AG04450 (cell line): ENCODE measurements around the gene NELFCD. TPM values are rescaled to one million over a fixed set of nuclear protein-coding genes. Genes with fewer than 3 reads are reported as not detected.

Experiments used
- CTCF ChIA-PET: fragments of 300-600, 350-600 bp; formaldehyde crosslinking; extraction: SDS; loops from one replicate; lab custom pipeline; 2022; ENCODE audit warnings: antibody characterized with exemption, inconsistent platforms; lab: Charles Lee
- POLR2A ChIA-PET: fragments of 350-600 bp; formaldehyde crosslinking; extraction: SDS; loops from one replicate; lab custom pipeline; 2021; ENCODE audit warnings: antibody characterized with exemption, inconsistent platforms; lab: Yijun Ruan, JAX
- DNase-seq: peaks from one replicate; pipeline ENCODE4 v3.0.0-alpha.2; 2011; ENCODE audit warnings: low read depth, low spot score
- H3K27ac ChIP-seq: one replicate; pipeline ENCODE4 v1.5.1; 2012; ENCODE audit warnings: low read depth, low read length, control low read depth
- H3K27me3 ChIP-seq: one replicate; pipeline ENCODE4 v1.6.0; 2012; ENCODE audit warnings: low read length; ENCODE audit not compliant: control insufficient read depth, insufficient read depth
- H3K4me3 ChIP-seq: 2 replicates; pipeline ENCODE4 v1.5.1; 2011; ENCODE audit warnings: mild to moderate bottlenecking, low read depth, low read length, control low read depth
- H3K9me3 ChIP-seq: 2 replicates; pipeline ENCODE4 v1.5.1; 2012; ENCODE audit warnings: low read length; ENCODE audit not compliant: control insufficient read depth, insufficient read depth
- CTCF ChIP-seq: IDR thresholded peaks from 2 replicates; pipeline ENCODE4 v1.5.1; 2011; ENCODE audit warnings: low read depth, low read length, control low read depth, inconsistent platforms
- polyA plus RNA-seq: library from polyadenylated mRNA; depleted of rRNA; stranded (reverse); fragments of >200 nt; gene quantifications from 2 replicates; pipeline ENCODE4 v1.2.3, GENCODE V29; 2011

The NELFCD gene
- polyA plus RNA-seq, 1 experiment = 79.9 TPM

- no peak for DNase-seq
- no peak for TF ChIP-seq CTCF
- Histone ChIP-seq H3K9me3 (no peaks in the 10 kb centered on the region; the same call in 1 of the 2 replicates), H3K27me3 (no peaks in the 10 kb centered on the region), H3K4me3 (no peak overlapping the region), H3K27ac (no peak overlapping the region)
- CTCF ChIA-PET = interaction anchor here (0.7 kb wide), 1 partner anchor 59 kb away, joined by 4 read pairs; no protein-coding TSS in a partner anchor
- POLR2A ChIA-PET = interaction anchor here (0.6 to 1.3 kb wide), 3 partner anchors 21 to 95 kb away, joined by 3 to 4 read pairs (median 3); partner anchors contain the start of gene ATP5F1E
Observed at GRCh38 chr20:58997141-58997770, 16.2 kb downstream of the NELFCD start.

GRCh38 chr20:58998656-58999055, 17.6 kb downstream of the NELFCD start:
- no peaks in the 10 kb centered on the region for H3K27me3 ChIP-seq
- no peak overlapping the region for H3K4me3 ChIP-seq
- TF ChIP-seq CTCF = no peak
- H3K27ac ChIP-seq = no peak overlapping the region
- DNase-seq = no peak
- ChIA-PET POLR2A (no interaction called here), CTCF (no interaction called here)
- no peaks in the 10 kb centered on the region; the same call in 1 of the 2 replicates for H3K9me3 ChIP-seq

GRCh38 chr20:59000326-59000725, 19.3 kb downstream of the NELFCD start:
- CTCF ChIA-PET = no interaction called here
- no peak for TF ChIP-seq CTCF
- DNase-seq = no peak
- no peaks in the 10 kb centered on the region for H3K27me3 ChIP-seq
- H3K9me3 ChIP-seq = no peaks in the 10 kb centered on the region; the same call in 1 of the 2 replicates
- H3K4me3 ChIP-seq = no peak overlapping the region
- POLR2A ChIA-PET = no interaction called here
- H3K27ac ChIP-seq = no peak overlapping the region

- ChIA-PET CTCF (no interaction called here), POLR2A (no interaction called here)
- no peak for DNase-seq
- Histone ChIP-seq H3K4me3 (no peak overlapping the region), H3K9me3 (no peaks in the 10 kb centered on the region; the same call in 1 of the 2 replicates), H3K27ac (no peak overlapping the region), H3K27me3 (no peaks in the 10 kb centered on the region)
- TF ChIP-seq CTCF = no peak
Observed at GRCh38 chr20:59001068-59001448, 20.0 kb downstream of the NELFCD start.

- Histone ChIP-seq H3K27ac (no peak overlapping the region), H3K9me3 (no peaks in the 10 kb centered on the region; the same call in 1 of the 2 replicates), H3K4me3 (no peak overlapping the region), H3K27me3 (no peaks in the 10 kb centered on the region)
- TF ChIP-seq CTCF = no peak
- POLR2A ChIA-PET = no interaction called here
- CTCF ChIA-PET = no interaction called here
- DNase-seq = no peak
Observed at GRCh38 chr20:59001449-59002171, 20.6 kb downstream of the NELFCD start.
